KMS-11 (cell line): ENCODE measurements around the gene NDRG4.

Experiments used
- H2AFZ ChIP-seq: fragments of 200-600 bp; sonication (generic); 2 replicates; pipeline ENCODE4 v1.6.1; 2016; ENCODE audit warnings: antibody characterized with exemption, mixed run types, low read depth
- H3K27ac ChIP-seq: fragments of 200-600 bp; sonication (generic); 2 replicates; pipeline ENCODE4 v1.6.1; 2016; ENCODE audit warnings: mild to moderate bottlenecking, mixed run types
- H3K27me3 ChIP-seq: fragments of 200-600 bp; sonication (generic); 2 replicates; pipeline ENCODE4 v1.6.1; 2017; ENCODE audit warnings: mild to moderate bottlenecking, low read depth, mixed run types, moderate library complexity; ENCODE audit not compliant: insufficient read depth
- H3K36me3 ChIP-seq: fragments of 200-600 bp; sonication (generic); 2 replicates; pipeline ENCODE4 v1.6.1; 2017; ENCODE audit warnings: mild to moderate bottlenecking, mixed run types; ENCODE audit not compliant: insufficient read depth
- H3K4me1 ChIP-seq: fragments of 200-600 bp; sonication (generic); 2 replicates; pipeline ENCODE4 v1.6.1; 2016; ENCODE audit warnings: mild to moderate bottlenecking, low read depth, mixed run types; ENCODE audit not compliant: poor library complexity, severe bottlenecking
- H3K4me2 ChIP-seq: fragments of 200-600 bp; sonication (generic); 2 replicates; pipeline ENCODE4 v1.7.0; 2016; ENCODE audit warnings: mild to moderate bottlenecking, mixed run types
- H3K4me3 ChIP-seq: fragments of 200-600 bp; sonication (generic); IDR thresholded peaks from 2 replicates; pipeline ENCODE4 v1.6.1; 2017; ENCODE audit warnings: low read depth, low read length, mixed read lengths; ENCODE audit not compliant: insufficient read depth
- H3K79me2 ChIP-seq: fragments of 200-600 bp; sonication (generic); 2 replicates; pipeline ENCODE4 v1.6.1; 2016; ENCODE audit warnings: low read depth, mixed run types; ENCODE audit not compliant: insufficient read depth
- H3K9ac ChIP-seq: fragments of 200-600 bp; sonication (generic); 2 replicates; pipeline ENCODE4 v1.6.1; 2016; ENCODE audit warnings: mild to moderate bottlenecking, mixed run types
- H4K20me1 ChIP-seq: fragments of 200-600 bp; sonication (generic); 2 replicates; pipeline ENCODE4 v1.6.1; 2016; ENCODE audit warnings: mild to moderate bottlenecking, mixed run types; ENCODE audit not compliant: insufficient read depth
- CTCF ChIP-seq: fragments of 200-600 bp; sonication (generic); conservative IDR thresholded peaks from 2 replicates; pipeline ENCODE4 v1.6.1; 2017; ENCODE audit warnings: low read depth, mild to moderate bottlenecking, antibody characterized with exemption, low read length, moderate library complexity, mixed read lengths

NDRG4 gene

GRCh38 chr16:58481226-58481869 lies 18.6 kb upstream of the NDRG4 start:
- no peak overlapping the region for H3K27ac ChIP-seq
- no peak overlapping the region for H3K4me2 ChIP-seq
- TF ChIP-seq CTCF = no peak
- H4K20me1 ChIP-seq = no peaks in the 10 kb centered on the region
- no peak overlapping the region for H3K4me3 ChIP-seq
- H3K4me1 ChIP-seq = no peaks in the 10 kb centered on the region
- H3K79me2 ChIP-seq = no peaks in the 10 kb centered on the region
- no peak overlapping the region for H2AFZ ChIP-seq
- H3K36me3 ChIP-seq = no peaks in the 10 kb centered on the region
- H3K27me3 ChIP-seq = no peaks in the 10 kb centered on the region
- H3K9ac ChIP-seq = no peak overlapping the region

GRCh38 chr16:58481931-58482330 lies 18.0 kb upstream of the NDRG4 start:
- H4K20me1 ChIP-seq = no peaks in the 10 kb centered on the region
- no peak overlapping the region for H3K27ac ChIP-seq
- H3K4me1 ChIP-seq = no peaks in the 10 kb centered on the region
- no peaks in the 10 kb centered on the region for H3K36me3 ChIP-seq
- no peaks in the 10 kb centered on the region for H3K79me2 ChIP-seq
- no peak overlapping the region for H3K4me3 ChIP-seq
- no peak for TF ChIP-seq CTCF
- no peaks in the 10 kb centered on the region for H3K27me3 ChIP-seq
- no peak overlapping the region for H3K9ac ChIP-seq
- H3K4me2 ChIP-seq = no peak overlapping the region
- no peak overlapping the region for H2AFZ ChIP-seq

- Histone ChIP-seq H4K20me1 (no peaks in the 10 kb centered on the region), H3K79me2 (no peaks in the 10 kb centered on the region)
These were observed 14.6 kb upstream of the NDRG4 start for GRCh38 chr16:58485184-58485887.

More at GRCh38 chr16:58485184-58485887, 14.6 kb upstream of the NDRG4 start:
- Histone ChIP-seq H3K4me3 (no peak overlapping the region), H3K27me3 (no peaks in the 10 kb centered on the region), H2AFZ (no peak overlapping the region), H3K36me3 (no peaks in the 10 kb centered on the region), H3K27ac (no peak overlapping the region), H3K4me1 (no peaks in the 10 kb centered on the region), H3K9ac (no peak overlapping the region), H3K4me2 (no peak overlapping the region)
- TF ChIP-seq CTCF = no peak
